EL (cell line): ENCODE data around the gene DENND6B.
A peak's percentile ranks its signal among the peaks of the same experiment; 100 is the strongest.
"Not testable (repeated sequence)": the region's sequence is repeated elsewhere in the genome, so short reads cannot be mapped to it uniquely, and the experiment has no call there.

Experiments used
- DNase-seq: peaks from one replicate; pipeline ENCODE4 v3.0.0-alpha.2; 2016

The DENND6B gene

DNA sequence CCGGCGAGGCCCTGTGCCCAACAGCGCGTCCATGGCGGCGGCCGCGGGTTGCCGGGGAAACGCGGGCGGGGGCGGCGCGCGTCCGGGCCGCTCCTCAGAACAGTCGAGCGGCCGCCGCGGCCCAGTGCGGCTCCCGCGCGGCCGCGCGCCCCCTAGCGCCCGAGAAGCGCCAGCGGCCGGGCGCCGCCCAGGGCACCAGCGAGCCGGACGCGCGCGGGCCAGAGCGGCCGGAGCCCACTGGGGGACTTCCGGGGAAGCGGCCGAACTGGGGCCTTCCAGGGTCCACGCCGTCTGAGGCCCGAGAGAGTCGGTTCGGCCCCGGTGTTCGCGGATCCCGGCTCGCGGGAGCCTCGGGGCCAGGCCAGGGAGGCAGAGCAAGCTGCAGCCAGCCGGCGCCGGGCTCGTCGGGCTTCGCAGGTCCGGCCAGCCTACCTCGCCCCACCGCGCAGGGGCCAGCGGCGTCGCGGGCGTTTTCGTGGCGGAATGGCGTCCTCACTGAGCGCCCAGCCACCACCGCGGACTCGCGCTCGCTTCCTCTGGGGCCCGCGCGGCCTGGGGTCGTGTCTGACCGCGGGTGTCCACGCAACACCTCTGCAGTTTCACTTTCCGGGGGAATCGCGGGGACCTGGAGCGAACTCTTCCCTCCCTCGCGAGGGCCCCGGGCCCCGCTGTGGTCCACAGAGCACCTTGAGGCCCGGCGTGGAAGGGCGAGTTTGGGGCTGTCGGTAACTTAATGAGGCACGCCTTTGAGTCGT is at the start of gene DENND6B:
TSS of gene DENND6B (minus strand) at position 57 of the 755 bp plus-strand sequence. CDS start at position 33, 24 bp downstream.
- DNase-seq: peak; percentile 82

DNA sequence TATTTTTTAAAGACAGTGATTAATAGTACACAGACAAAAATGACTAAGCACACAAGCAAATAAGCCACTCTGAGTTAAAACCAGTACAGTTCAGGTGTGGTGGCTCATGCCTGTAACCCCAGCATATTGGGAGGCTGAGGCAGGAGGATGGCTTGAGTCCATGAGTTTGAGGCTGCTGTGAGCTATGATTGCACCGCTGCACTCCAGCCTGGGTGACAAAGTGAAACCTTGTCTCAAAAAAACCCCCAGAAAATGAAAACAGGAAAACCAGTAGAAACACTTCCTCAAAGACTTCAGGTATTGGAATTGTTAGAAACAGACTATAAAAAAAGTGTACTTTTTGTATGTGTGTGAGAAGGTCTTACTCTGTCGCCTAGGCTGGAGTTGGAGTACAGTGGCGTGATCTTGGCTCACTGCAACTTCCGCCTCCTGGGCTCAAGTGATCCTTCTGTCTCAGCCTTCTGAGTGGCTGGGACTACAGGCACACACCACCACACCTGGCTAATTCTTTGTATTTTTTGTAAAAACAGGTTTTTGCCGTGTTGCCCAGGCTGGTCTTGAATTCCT is 49.4 kb upstream of the DENND6B start:
- no peak for DNase-seq

DNA sequence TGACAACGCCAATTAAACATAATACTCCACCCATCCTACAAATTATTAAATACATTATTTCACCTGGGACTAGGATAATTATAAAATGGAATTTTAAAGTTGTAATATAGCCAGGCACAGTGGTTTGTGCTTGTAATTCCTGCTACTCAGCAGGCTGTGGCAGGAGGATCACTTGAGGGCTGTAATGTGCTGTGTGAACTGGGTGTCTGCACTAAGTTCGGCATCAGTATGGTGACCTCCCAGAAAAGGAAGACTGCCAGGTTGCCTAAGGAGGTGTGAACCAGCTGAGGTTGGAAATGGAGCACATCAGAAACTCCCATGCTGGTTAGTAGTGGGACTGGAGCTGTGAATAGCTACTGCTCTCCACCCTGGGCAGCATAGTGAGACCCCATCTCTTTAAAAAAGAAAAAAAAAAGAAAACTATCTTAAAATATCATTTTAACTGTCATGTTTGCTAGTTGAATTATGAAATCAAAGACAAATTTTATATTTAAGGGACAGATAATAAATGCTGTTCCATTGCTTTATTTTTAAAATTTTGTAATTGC is 44.4 kb upstream of the DENND6B start:
- DNase-seq: no peak

GRCh38 chr22:50367778-50368500 is 41.1 kb upstream of the DENND6B start:
- DNase-seq: no peak

DNA sequence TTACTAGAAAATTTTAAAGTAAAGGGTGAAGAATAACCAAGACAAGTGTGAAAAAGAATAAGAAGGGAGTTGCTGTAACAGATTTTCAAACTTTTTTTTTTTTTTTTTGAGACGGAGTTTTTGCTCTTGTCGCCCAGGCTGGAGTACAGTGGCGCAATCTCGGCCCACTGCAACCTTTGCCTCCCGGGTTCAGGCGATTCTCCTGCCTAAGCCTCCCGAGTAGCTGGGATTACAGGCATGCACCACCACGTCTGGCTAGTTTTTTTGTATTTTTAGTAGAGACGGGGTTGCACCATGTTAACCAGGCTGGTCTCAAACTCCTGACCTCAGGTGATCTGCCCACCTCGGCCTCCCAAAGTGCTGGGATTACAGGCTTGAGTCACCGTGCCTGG is 37.0 kb upstream of the DENND6B start:
- not testable (repeated sequence) for DNase-seq

DNA sequence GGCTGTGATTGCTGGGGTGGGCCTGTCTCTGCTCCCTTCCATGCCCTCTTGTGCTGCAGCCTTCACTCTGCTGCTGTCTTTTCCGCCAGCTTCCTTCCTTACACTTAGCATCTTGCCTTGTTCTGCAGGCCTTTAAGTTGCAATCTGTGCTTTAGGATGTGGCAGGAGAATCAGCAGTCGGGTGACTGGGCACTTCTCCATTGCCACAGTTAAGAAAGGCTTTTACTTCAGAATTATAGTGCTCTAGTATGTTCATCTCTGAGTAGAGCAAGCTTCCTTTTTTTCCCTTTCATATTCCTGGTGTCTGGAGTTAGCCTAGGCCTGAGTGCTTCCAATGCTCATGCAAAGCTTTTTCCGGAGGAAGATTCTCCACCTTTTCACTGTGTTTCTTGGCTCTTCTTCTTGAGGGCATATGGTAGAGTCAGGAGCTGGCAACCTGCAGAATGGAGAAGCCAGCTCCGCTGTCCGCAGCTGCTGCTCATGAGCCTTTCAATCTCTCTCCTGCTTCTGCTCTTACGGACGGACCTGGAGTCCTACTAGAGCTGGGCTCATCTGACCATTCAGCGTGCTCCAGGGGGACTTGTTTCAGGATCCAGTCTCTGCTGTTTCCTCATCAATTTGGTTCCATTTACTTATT is 36.5 kb upstream of the DENND6B start:
- no peak for DNase-seq

DNA sequence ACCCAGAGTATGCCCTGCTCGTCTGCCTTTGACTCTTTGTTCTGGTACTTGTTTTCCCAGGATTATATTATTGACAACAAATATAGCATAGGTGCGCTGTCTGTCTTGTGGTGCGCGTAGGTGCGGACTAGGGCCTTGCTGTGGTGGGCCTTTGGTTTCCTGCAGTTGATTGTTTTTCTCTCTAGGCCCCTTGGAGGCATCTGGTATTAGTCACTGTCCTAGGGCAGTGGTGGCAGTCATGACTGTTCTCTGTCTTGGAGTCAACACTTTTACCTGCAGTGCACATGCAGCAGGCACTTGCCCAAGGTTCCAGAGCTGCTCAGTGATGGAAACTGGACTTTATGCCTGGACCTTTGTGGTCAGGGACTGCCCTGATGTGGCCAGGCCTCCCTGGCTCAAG is 34.9 kb upstream of the DENND6B start:
- DNase-seq: no peak

- DNase-seq: no peak
Observed at GRCh38 chr22:50361222-50361621, 34.4 kb upstream of the DENND6B start.

- no peak for DNase-seq
Observed at GRCh38 chr22:50360578-50360977, 33.8 kb upstream of the DENND6B start.

- DNase-seq: no peak
Observed at GRCh38 chr22:50357756-50358155, 30.9 kb upstream of the DENND6B start.

GRCh38 chr22:50357222-50357621 is 30.4 kb upstream of the DENND6B start:
- DNase-seq: no peak

DNA sequence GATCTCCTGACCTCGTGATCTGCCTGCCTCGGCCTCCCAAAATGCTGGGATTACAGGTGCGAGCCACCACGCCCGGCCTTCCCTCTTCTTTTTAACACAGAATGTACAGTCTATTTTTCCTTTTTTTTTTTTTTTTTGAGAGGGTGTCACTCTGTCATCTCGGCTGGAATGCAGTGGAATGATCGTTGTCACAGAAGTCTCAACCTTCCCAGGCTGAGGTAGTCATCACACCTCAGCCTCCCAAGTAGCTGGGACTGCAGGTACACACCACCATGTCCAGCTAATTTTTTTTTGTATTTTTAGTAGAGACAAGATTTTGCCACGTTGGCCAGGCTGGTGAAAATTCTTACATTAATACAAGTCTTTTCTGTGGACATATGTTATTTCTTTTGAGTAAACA is 29.4 kb upstream of the DENND6B start:
- no peak for DNase-seq

DNA sequence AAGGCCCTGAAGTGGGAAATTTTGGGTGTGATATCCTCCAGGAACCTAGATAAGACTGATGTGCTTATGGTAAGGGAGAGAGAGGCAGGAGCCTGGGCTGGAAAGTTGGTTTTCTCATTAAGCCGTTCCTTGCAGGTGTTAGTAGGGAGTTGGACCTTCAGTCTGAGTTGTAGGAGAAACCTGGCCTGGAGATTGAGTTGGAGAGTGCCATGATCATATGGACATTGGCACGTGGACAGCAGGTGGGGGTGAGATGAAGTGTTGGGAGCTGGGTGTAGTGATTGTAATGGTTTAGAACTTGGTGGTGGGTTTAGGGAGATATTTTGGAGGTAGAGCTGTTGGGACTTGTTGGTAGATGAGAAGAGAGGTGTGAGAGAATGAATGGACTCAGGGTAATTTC is 21.2 kb upstream of the DENND6B start:
- DNase-seq: no peak

- DNase-seq: no peak
Observed at GRCh38 chr22:50347157-50347556, 20.3 kb upstream of the DENND6B start.

- DNase-seq: no peak
Observed at GRCh38 chr22:50346470-50346869, 19.7 kb upstream of the DENND6B start.

- DNase-seq: no peak
Observed at GRCh38 chr22:50343541-50343935, 16.7 kb upstream of the DENND6B start.

- peak; percentile 77 for DNase-seq
Observed at GRCh38 chr22:50342651-50343540, 16.1 kb upstream of the DENND6B start, which contains the start of gene PPP6R2. TSS of gene PPP6R2 (plus strand) at chr22:50343327. CDS start at chr22:50393909, 50,582 bp downstream.

- DNase-seq: peak; percentile 90
Observed at GRCh38 chr22:50341977-50342650, 15.3 kb upstream of the DENND6B start.

DNA sequence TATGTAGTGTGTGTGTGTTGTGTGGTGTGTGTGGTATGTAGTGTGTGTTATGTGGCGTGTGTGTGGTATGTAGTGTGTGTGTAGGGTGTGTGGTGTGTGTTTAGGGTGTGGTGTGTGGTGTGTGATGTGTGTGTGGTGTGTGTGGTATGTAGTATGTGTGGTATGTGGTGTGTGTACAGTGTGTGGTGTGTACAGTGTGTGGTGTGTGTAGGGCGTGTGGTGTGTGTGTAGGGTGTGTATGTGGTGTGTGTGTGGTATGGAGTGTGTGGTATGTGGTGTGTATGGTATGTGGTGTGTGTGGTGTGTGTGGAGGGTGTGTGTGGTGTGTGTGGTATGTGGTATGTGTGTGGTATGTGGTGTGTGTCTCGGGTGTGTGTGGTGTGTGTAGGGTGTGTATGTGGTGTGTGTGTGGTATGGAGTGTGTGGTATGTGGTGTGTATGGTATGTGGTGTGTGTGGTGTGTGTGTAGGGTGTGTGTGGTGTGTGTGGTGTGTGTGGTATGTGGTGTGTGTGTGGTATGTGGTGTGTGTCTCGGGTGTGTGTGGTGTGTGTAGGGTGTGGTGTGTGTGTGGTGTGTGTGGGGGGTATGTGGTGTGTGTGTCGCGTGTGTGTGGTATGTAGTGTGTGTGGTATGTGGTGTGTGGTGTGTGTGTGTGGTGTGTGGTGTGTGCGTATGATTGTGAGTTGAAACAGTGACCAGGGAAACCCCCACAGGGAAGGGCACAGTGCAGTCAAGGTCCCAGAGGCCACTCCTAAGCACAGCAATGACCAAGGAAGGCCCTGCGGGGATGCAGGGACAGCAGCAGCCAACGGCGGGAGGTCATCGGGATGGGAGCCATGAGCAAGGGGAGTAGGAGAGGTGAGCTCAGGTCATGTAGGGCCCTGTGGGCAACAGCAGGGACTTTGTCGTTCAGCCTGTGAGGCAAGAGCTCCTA is 13.4 kb upstream of the DENND6B start:
- DNase-seq: peak; percentile 20

DNA sequence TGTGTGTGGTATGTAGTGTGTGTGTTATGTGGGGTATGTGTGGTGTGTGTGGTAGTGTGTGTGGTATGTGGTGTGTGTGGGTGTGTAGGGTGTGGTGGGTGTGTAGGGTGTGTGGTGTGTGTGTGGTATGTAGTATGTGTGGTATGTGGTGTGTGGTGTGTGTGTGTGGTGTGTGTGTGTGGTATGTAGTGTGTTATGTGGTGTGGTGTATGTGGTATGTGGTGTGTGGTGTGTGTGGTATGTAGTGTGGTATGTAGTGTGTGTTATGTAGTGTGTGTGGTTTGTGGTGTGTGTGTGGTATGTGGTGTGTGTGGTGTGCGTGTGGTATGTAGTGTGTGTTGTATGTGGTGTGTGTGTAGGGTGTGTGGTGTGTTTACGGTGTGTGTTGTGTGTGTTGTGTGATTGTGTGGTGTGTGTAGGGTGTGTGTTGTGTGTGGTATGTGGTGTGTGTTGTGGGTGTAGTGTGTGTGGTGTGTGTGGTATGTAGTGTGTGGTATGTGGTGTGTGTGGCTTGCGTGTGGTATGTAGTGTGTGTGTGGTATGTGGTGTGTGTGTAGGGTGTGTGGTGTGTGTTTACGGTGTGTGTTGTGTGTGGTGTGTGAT is 12.1 kb upstream of the DENND6B start:
- no peak for DNase-seq
